ENCODE results near the gene PSPN.

PSPN gene

GRCh38 chr19:6402058-6402457 lies 26.3 kb upstream of the PSPN start:
- Histone ChIP-seq H3K4me1 (ENCODE audit: control insufficient read depth, insufficient read depth, low read length) (no peaks in the 10 kb centered on the region), H3K36me3 (ENCODE audit: control insufficient read depth in 2 of 2, insufficient read depth in 1 of 2, low read length in 2 of 2) (no peaks in the 10 kb centered on the region), H3K27ac (ENCODE audit: extremely low read depth, low read depth, low read length) (no peak overlapping the region), H3K9me3 (ENCODE audit: control insufficient read depth, insufficient read depth, low read depth, low read length) (no peaks in the 10 kb centered on the region), H3K4me3 (ENCODE audit: low read depth, low read length) (no peak overlapping the region)
- ChIA-PET CTCF (interaction anchor here (0.6 kb wide), 1 partner anchor 92 kb away, joined by 3 read pairs; no protein-coding TSS in a partner anchor), POLR2A (no interaction called here)
- TF ChIP-seq IKZF3 (tag by site-specific recombination; IDR thresholded peaks at IDR 0.05), result no peak
- no peak for TF ChIP-seq ZNF654 (tag by site-specific recombination; IDR thresholded peaks at IDR 0.05; ENCODE audit: low read depth)
- no peak for TF ChIP-seq ZNF292 (tag by site-specific recombination; IDR thresholded peaks at IDR 0.05; ENCODE audit: borderline replicate concordance, low read depth)
- no peak for TF ChIP-seq ZNF148 (tag by site-specific recombination; IDR thresholded peaks at IDR 0.05; ENCODE audit: borderline replicate concordance)
- TF ChIP-seq ZNF768 (tag by site-specific recombination; IDR thresholded peaks at IDR 0.05), result no peak
- TF ChIP-seq ZNF580 (tag by site-specific recombination; IDR thresholded peaks at IDR 0.05), result no peak
- TF ChIP-seq ZNF280C (tag by site-specific recombination; IDR thresholded peaks at IDR 0.05), result no peak
- no peak for TF ChIP-seq PRDM4 (tag by site-specific recombination; IDR thresholded peaks at IDR 0.05)
- no peak for TF ChIP-seq ZNF473 (tag by site-specific recombination; IDR thresholded peaks at IDR 0.05)
- no peak for TF ChIP-seq CTCF (tag by site-specific recombination; IDR thresholded peaks at IDR 0.05)
- TF ChIP-seq ZBTB10 (tag by site-specific recombination; IDR thresholded peaks at IDR 0.05), result no peak

All from HEK293 (cell line).